Caki2 (cell line): ENCODE results near the gene WNK1. TPM values are rescaled to one million over a fixed set of nuclear protein-coding genes. Genes with fewer than 3 reads are reported as not detected.

Source experiments
- DNase-seq: peaks from one replicate; pipeline ENCODE4 v3.0.0-alpha.2; 2015; ENCODE audit warnings: low read depth
- in situ Hi-C: cut with HindIII; loops from 2 replicates; pipeline ENCODE4 v1.10.0; 2016; ENCODE audit warnings: low sequenced_read_pairs, low pct_unique_long_range_greater_than_20kb, mixed read lengths
- total RNA-seq: library from RNA; depleted of rRNA; stranded (reverse); fragments of >200 nt; shearing (Covaris generic); gene quantifications from 2 replicates; pipeline ENCODE4 v1.2.3, GENCODE V29; 2014; ENCODE audit warnings: low replicate concordance

The WNK1 gene
- total RNA-seq, 1 experiment from 2014 or later, result 17.5 TPM

DNA sequence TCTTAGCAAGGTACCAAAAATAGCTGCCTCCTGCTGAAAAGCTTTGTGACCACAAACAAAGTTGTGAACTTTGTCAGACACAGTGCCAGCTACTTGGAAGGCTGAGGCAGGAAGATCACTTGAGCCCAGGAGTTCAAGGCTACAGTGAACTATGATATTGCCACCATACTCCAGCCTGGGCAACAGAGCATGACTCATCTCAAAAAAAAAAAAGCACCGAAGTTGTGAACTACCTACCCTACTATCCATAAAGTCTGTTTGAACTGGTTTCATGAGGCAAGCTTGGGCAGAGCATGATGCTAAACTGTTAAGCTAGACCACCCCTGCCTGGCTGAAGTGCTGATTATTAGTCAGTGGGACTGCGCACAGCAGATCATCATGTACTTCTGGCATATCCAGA is 121.6 kb downstream of the WNK1 start:
- DNase-seq, result no peak
- in situ Hi-C loops, result no loop called here

DNA sequence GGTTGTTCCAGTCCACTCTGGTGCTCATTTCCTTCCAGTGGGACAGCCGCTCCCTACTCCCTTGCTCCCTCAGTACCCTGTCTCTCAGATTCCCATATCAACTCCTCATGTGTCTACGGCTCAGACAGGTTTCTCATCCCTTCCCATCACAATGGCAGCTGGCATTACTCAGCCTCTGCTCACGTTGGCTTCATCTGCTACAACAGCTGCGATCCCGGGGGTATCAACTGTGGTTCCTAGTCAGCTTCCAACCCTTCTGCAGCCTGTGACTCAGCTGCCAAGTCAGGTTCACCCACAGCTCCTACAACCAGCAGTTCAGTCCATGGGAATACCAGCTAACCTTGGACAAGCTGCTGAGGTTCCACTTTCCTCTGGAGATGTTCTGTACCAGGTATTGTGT is 127.3 kb downstream of the WNK1 start:
- DNase-seq, result no peak
- in situ Hi-C loops, result no loop called here

DNA sequence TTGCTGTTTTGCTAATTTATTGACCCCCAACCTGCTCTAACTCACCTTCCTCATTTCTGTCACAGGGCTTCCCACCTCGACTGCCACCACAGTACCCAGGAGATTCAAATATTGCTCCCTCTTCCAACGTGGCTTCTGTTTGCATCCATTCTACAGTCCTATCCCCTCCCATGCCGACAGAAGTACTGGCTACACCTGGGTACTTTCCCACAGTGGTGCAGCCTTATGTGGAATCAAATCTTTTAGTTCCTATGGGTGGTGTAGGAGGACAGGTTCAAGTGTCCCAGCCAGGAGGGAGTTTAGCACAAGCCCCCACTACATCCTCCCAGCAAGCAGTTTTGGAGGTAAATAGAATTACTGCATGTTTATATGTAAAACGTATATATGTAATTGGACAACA is 128.3 kb downstream of the WNK1 start:
- DNase-seq, result no peak
- in situ Hi-C loops, result no loop called here

DNA sequence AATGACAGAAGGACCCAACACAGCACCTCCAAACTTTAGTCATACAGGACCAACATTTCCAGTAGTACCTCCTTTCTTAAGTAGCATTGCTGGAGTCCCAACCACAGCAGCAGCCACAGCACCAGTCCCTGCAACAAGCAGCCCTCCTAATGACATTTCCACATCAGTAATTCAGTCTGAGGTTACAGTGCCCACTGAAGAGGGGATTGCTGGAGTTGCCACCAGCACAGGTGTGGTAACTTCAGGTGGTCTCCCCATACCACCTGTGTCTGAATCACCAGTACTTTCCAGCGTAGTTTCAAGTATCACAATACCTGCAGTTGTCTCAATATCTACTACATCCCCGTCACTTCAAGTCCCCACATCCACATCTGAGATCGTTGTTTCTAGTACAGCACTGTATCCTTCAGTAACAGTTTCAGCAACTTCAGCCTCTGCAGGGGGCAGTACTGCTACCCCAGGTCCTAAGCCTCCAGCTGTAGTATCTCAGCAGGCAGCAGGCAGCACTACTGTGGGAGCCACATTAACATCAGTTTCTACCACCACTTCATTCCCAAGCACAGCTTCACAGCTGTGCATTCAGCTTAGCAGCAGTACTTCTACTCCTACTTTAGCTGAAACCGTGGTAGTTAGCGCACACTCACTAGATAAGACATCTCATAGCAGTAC is 132.5 kb downstream of the WNK1 start:
- no peak for DNase-seq
- in situ Hi-C loops, result no loop called here

DNA sequence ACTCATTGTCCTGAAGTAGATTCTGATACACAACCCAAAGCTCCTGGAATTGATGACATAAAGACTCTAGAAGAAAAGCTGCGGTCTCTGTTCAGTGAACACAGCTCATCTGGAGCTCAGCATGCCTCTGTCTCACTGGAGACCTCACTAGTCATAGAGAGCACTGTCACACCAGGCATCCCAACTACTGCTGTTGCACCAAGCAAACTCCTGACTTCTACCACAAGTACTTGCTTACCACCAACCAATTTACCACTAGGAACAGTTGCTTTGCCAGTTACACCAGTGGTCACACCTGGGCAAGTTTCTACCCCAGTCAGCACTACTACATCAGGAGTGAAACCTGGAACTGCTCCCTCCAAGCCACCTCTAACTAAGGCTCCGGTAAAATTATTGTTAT is 133.3 kb downstream of the WNK1 start:
- in situ Hi-C loops, result no loop called here

DNA sequence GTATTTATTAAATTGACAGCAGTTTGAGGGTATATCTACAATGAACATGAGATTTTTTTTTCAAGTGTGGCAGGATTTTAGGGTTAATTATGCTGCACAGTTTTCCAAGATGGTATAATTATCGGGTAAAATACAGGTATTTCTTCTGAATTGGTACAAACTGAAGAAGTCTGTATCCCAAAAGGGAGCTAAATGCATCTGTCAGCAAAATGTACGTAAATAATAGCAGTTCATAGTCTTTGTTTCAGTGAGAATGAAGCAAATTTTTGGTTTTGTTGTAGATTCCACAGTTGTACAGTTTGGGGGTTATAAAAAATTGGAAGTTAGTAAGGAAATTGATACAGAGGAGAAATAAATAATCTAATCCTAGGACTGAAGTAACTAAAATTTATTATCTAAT is 133.8 kb downstream of the WNK1 start:
- no peak for DNase-seq
- in situ Hi-C loops, result no loop called here

More for the DNA sequence above, 133.3 kb downstream of the WNK1 start:
- DNase-seq, result no peak

DNA sequence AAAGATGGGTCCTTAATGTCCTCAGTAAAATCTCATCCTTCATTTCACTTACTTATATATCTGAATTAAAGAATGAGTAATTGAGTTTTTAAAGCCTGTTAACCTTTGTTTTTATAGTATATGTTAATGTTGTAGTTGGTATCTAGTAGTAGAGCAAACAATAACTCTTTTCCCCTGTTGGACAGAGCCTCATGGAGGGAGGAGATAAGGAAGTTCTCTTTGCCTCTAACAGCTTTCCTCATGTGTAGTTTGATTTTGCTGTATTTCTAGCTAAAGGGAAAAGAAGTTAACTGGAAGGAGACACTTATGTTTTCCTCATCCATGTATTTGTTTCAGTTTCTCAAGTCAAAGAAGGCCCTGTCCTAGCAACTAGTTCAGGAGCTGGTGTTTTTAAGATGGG is 141.8 kb downstream of the WNK1 start:
- no peak for DNase-seq
- in situ Hi-C loops, result no loop called here

DNA sequence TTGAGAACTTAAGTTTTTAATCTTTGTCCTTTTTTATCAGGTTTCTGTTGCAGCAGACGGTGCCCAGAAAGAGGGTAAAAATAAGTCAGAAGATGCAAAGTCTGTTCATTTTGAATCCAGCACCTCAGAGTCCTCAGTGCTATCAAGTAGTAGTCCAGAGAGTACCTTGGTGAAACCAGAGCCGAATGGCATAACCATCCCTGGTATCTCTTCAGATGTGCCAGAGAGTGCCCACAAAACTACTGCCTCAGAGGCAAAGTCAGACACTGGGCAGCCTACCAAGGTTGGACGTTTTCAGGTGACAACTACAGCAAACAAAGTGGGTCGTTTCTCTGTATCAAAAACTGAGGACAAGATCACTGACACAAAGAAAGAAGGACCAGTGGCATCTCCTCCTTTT is 143.7 kb downstream of the WNK1 start:
- in situ Hi-C loops, result no loop called here
- no peak for DNase-seq

DNA sequence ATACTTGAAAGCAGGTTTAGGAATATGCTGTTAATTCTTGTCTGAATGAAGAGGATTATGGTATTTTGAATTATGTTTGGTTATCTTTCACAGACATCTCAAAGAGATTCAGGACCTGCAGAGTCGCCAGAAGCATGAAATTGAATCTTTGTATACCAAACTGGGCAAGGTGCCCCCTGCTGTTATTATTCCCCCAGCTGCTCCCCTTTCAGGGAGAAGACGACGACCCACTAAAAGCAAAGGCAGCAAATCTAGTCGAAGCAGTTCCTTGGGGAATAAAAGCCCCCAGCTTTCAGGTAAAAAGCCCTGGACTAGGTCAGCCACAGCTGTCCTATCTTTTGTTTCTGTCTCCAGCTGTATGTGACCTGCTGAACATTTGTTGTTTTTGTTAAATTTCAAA is 145.0 kb downstream of the WNK1 start:
- no peak for DNase-seq
- in situ Hi-C loops, result no loop called here

DNA sequence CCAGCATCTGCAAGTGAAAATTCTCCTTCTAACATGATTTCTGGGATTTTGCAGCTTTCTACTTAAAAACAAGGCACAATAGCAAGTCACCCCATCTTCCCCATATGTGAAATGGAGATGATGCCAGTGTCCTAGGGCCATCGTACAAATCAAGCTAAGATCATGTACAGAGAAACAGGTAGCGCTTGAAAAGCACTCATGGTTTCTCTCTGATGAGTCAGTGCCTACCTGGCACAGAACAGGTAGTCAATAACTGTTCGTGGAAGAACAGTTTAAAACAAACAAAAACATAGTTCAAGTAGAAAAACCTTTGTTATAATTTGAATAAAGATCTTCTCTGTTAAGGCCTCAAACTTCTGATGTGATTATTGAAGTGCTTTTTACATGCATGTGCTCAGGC is 150.2 kb downstream of the WNK1 start:
- in situ Hi-C loops, result no loop called here
- no peak for DNase-seq

DNA sequence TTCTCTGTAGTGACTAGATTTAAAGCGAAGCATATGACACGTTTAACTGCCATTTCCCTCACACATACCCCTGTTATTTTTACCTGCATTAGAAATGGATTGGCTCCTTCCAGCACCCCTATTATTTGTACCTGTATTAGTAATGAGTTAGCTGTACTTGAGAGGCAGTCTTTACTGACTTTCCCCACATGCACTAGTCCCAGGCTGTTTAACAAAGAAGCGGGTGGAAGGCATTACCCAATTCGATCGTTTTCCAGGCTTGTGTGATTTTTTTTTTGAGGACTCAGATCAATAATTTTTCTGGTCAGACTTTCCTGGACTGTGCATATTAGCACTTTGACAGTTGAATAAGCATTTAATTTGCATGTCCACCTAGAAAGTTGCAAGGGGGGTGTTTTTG is 150.7 kb downstream of the WNK1 start:
- in situ Hi-C loops, result no loop called here
- DNase-seq, result no peak

DNA sequence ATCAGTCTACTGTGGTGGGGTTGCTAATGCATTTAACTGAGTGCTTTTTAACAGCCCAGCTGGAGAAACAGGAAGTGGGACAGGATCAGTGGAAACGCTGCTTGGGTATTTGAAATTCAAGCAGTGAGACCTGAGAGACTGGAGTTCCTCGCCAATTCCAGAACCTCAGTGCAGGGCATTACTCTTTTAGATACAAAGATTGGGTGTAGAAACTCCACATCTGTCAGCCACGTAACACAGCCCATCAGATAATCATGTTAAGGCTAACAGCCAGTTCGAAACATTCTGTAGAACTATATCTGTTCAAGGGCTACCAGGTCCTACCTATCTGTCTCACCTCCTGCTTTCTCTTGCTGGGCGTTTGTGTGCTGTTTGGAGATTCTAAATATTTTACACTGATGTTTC is 151.6 kb downstream of the WNK1 start:
- in situ Hi-C loops, result no loop called here
- no peak for DNase-seq

DNA sequence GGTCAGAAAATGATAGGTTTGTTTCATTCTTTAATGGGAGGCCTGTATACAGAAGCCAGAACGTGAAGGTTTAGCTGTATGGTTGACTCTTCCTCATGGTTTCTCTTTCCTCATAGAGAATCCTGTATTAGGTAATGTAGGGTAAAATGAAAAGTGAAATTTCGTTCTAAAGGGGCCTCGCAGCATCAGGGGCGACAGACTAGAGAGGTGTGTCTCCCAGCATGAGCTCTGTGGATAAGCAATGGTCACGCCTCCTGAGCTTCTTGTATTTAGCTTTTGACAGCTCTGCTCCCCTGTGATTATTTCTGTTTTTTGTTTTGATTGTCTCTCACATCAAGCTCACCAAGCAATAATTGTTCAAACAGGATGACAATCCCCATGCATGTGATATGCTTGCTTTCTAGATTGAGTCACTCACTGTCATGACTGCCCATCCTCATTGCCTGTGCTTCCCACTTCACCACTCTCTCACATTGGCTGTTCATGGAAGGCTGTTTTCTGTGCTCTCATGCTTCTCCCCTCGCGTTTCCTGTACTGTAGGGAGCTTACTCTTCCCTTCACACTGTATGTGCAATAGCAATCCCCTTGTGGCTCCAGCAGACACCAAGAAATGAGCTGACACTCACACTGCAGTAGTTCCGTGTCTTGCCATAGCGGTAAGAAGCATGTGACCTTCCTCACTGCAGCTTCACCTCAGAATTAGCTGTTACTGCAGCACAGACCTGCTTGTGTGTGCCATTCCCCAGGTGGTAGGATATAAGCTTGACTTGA is 153.1 kb downstream of the WNK1 start:
- no peak for DNase-seq
- in situ Hi-C loops, result no loop called here

DNA sequence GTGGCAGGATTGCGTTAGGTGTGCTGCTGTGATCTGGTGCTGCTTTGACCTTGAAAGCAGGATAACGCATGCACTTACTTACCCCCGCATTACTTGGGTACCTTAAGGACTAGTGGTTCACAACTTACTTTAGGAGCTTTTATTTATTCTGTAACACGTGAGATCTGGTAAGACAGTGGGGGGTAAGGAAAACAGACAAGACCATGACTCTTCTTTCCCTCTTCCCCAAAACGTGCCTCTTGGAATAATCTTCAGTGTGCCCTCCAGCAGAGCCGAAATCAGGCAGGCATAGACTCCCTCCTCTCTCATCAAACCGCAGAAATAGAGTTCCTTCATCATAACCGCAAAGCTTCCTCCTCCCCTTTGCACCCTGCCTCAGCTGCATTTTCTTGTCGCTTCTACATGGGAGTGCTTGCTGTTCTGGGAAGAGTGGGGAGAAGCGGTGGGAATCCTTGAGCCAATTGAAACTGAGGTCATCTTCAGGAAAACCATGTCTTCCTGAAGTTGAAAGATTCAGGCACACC is 153.7 kb downstream of the WNK1 start:
- in situ Hi-C loops, result no loop called here
- DNase-seq, result no peak

DNA sequence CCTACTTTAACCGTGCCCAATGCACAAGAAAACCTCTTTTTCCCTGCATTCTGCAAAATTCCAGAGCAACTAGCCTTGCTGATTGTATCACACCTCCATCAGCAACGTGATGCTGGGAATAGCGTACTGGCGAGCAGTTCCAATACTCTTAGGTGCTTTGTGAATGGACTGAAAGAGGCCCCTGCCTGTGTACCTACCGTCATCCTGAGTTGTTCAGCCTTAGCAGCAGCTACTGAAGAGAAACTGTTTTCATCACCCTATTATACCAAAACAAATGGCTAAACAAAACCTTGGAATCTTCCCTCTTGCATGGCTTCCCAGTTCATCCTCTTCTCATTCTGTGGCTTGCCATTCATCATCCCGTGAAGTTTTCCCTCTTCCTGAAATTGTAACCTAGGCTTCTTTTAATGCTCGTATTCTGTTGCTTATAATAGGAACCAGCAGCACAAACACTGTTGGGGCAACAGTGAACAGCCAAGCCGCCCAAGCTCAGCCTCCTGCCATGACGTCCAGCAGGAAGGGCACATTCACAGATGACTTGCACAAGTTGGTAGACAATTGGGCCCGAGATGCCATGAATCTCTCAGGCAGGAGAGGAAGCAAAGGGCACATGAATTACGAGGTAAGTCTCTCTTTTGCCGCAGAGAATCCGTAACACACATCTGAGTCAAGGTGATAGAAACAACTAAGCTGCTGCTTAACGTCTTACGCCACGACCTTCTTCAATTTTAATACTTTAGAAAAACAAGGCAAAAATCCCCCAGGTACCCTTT is 155.2 kb downstream of the WNK1 start:
- in situ Hi-C loops, result no loop called here
- DNase-seq, result no peak

DNA sequence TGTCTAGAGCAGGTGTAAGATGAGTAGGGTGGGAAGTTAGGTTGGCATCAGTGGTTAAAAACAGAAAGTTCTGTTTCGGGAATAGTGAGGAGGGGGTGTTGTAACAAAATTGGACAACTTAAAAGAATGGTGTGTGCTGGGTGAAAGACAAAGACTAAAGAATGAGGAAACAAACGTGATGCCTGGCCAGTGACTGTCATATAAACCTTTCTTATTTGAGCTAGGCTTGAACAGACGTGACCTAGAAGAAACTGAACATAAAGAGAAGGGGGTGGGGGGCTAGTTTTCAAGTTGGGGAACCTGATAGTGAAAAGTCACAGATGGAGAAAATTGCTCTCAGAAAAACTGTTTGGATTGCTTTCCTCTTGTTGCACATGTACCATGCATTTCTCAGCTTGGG is 157.5 kb downstream of the WNK1 start:
- no peak for DNase-seq
- in situ Hi-C loops, result no loop called here

DNA sequence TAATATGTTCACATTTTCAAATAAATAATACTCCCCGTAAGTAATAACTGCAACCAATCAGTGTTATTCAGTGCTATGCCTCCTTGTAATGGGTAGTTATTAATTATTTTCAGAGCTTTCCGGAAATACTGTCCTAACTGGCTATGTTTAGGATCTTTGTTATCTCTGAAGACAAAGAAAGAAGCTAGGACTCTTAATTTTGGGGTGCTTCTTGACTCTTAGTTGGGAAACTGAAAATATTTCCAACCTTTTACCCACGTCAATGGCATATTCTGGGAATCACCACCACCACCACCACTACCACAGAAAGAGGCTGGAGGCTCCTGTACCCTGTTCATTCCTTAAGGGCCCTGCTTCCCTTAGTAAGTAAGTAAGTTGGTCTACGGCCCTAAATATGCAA is 158.0 kb downstream of the WNK1 start:
- no peak for DNase-seq
- in situ Hi-C loops, result no loop called here

DNA sequence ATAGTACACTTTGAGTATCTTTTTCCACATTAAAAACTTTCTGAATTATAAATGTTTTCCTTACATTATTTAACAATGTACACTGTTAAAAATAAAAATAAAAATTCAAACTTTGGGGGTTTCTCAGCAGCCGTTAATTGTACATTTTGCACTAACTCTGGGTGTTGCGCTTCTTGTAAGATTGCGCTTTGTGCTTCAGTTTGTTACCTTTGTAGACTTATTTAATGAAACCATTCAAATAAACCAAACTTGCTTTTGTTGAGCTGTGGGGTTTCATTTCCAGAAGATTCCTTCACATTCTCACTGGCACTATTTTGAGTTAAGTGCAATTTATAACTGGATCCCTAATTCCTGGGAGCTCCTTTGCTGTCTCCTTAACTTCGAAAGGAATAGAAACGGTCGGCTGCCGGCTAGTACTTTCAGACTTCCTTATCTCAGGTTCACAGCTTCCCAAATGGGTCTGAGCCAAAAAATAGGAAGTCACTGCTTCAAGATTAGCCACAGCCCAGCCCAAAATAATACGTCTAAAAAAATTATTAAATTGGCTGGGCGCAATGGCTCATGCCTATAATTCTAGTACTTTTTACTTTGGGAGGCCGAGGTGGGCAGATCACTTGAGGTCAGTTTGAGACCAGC is 158.9 kb downstream of the WNK1 start:
- DNase-seq, result no peak
- in situ Hi-C loops, result no loop called here
